Upper lobe of right lung (tissue), 1 donor: ENCODE results near the gene CNFN. TPM values are rescaled to one million over a fixed set of nuclear protein-coding genes. Genes with fewer than 3 reads are reported as not detected.

ENCODE experiments used
- ATAC-seq: fragments of 200-7000 bp; cut with Tn5 transposase; one replicate; pipeline ENCODE4 v1.9.1; 2020; ENCODE audit warnings: mild to moderate bottlenecking, moderate library complexity
- DNase-seq: peaks from one replicate; pipeline ENCODE4 v3.0.0-alpha.2; 2020
- H3K27ac ChIP-seq: fragments of 200-600 bp; one replicate; pipeline ENCODE4 v1.8.0; 2022
- H3K27me3 ChIP-seq: fragments of 200-600 bp; one replicate; pipeline ENCODE4 v1.8.0; 2022; ENCODE audit warnings: mild to moderate bottlenecking
- H3K36me3 ChIP-seq: fragments of 200-600 bp; one replicate; pipeline ENCODE4 v1.8.0; 2022
- H3K4me1 ChIP-seq: fragments of 200-600 bp; one replicate; pipeline ENCODE4 v1.8.0; 2022
- H3K4me3 ChIP-seq: fragments of 200-600 bp; one replicate; pipeline ENCODE4 v1.8.0; 2022; ENCODE audit warnings: mild to moderate bottlenecking
- H3K9me3 ChIP-seq: fragments of 200-600 bp; one replicate; pipeline ENCODE4 v1.8.0; 2022
- CTCF ChIP-seq: fragments of 200-600 bp; IDR thresholded peaks from one replicate; pipeline ENCODE4 v1.8.0; 2022; ENCODE audit warnings: antibody characterized with exemption
- intact Hi-C: fragments of 100-400 bp; cut with DNase I; formaldehyde crosslinking; loops from one replicate; pipeline ENCODE4 v1.11.0; 2022
- total RNA-seq: library from RNA; stranded (reverse); fragmentation: NEBNext Ultra II Directional; extraction: Animal tissue kit (Norgen Biotek cat#: 25700); gene quantifications from one replicate; pipeline ENCODE4 v1.2.1, GENCODE V29; 2021
- donor health status: DM: no; HTN: yes; CAD: no; lungs with severe emphysema.

CNFN gene
- total RNA-seq, 1 donor from 2014 or later: 0.87 TPM

DNA sequence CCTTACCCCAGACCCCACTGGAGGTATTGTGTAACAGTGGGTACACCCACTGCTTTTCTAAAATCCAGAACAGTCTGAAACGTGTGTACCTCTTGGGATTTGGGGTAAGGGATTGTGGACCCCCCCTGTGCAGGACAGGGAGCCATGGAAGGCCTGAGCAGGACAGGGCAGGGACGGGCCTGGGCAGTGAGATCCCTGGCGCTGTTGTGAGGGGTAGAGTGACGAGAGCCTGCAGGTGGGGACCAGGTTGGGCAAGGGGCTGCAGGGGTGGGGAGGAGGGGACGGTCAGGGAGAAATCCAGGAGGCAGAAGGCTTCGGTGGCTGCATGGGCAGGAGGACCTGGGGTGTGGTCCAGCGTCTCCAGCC, 28.6 kb downstream of the CNFN start:
- Histone ChIP-seq H3K36me3 (peaks cover 21% of the 10 kb centered on the region), H3K4me1 (no peaks in the 10 kb centered on the region), H3K4me3 (no peak overlapping the region), H3K9me3 (no peaks in the 10 kb centered on the region), H3K27ac (no peak overlapping the region), H3K27me3 (no peaks in the 10 kb centered on the region)
- DNase-seq: no peak
- intact Hi-C loops: no loop called here
- no peak for TF ChIP-seq CTCF
- ATAC-seq: no peak

GRCh38 chr19:42360787-42361544, 29.1 kb downstream of the CNFN start:
- Histone ChIP-seq H3K4me3 (no peak overlapping the region), H3K4me1 (no peaks in the 10 kb centered on the region), H3K9me3 (no peaks in the 10 kb centered on the region), H3K27ac (no peak overlapping the region), H3K36me3 (peaks cover 26% of the 10 kb centered on the region), H3K27me3 (no peaks in the 10 kb centered on the region)
- intact Hi-C loops: no loop called here
- TF ChIP-seq CTCF: no peak
- DNase-seq: no peak
- ATAC-seq: no peak

GRCh38 chr19:42357290-42357689, 32.8 kb downstream of the CNFN start:
- no peak for DNase-seq
- peaks cover 27% of the 10 kb centered on the region for H3K36me3 ChIP-seq
- no peaks in the 10 kb centered on the region for H3K4me1 ChIP-seq
- no peak overlapping the region for H3K27ac ChIP-seq
- no peak for ATAC-seq
- no peaks in the 10 kb centered on the region for H3K27me3 ChIP-seq
- H3K4me3 ChIP-seq: no peak overlapping the region
- no peaks in the 10 kb centered on the region for H3K9me3 ChIP-seq
- intact Hi-C loops: no loop called here
- TF ChIP-seq CTCF: no peak

- H3K4me1 ChIP-seq: no peaks in the 10 kb centered on the region
- no peaks in the 10 kb centered on the region for H3K9me3 ChIP-seq
- intact Hi-C loops: no loop called here
- peaks cover 27% of the 10 kb centered on the region for H3K36me3 ChIP-seq
- ATAC-seq (no peak), DNase-seq (no peak)
- no peak for TF ChIP-seq CTCF
- no peaks in the 10 kb centered on the region for H3K27me3 ChIP-seq
- H3K4me3 ChIP-seq: no peak overlapping the region
- no peak overlapping the region for H3K27ac ChIP-seq
Observed at GRCh38 chr19:42356686-42357085, 33.4 kb downstream of the CNFN start.

DNA sequence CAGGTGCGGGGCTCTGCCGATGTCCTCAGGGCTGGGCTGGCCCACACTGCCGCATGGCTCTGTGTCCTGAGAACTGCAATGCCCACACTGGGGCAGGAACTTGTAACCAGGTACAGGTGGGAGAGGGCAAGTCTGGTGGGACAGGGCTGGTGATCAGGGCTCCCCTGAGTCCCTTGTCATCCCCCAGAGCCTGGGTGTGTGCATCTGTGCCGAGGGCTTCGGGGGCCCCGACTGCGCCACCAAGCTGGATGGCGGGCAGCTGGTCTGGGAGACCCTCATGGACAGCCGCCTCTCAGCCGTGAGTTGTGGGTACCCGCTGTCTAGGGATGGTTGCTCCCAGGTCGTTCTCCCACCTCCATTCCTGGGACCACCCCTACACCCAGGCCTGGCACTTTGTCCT, 34.2 kb downstream of the CNFN start:
- no peak overlapping the region for H3K27ac ChIP-seq
- no peak for TF ChIP-seq CTCF
- H3K27me3 ChIP-seq: no peaks in the 10 kb centered on the region
- H3K4me3 ChIP-seq: no peak overlapping the region
- no peaks in the 10 kb centered on the region for H3K9me3 ChIP-seq
- ATAC-seq (no peak), DNase-seq (no peak)
- H3K4me1 ChIP-seq: no peaks in the 10 kb centered on the region
- H3K36me3 ChIP-seq: peaks cover 27% of the 10 kb centered on the region
- intact Hi-C loops: no loop called here
